GM23338 (cell line): ENCODE data around the gene TMPRSS13.

Experiments used
- CTCF ChIP-seq, 2 experiments: fragments of 200-600 bp in 1 of 2; sonication (generic) in 1 of 2; conservative IDR thresholded peaks; 2 replicates each; pipeline versions ENCODE4 v1.5.1 to v1.6.1; 2016 to 2017; ENCODE audit warnings: antibody characterized with exemption in 2 of 2, low read depth in 2 of 2, mild to moderate bottlenecking in 2 of 2, moderate library complexity in 1 of 2
- EZH2 ChIP-seq: fragments of 200-600 bp; sonication (generic); IDR thresholded peaks from one replicate; pipeline ENCODE4 v1.8.0; 2017; ENCODE audit warnings: antibody characterized with exemption, mild to moderate bottlenecking, low read depth; ENCODE audit not compliant: unreplicated experiment
- EZH2phosphoT487 ChIP-seq: fragments of 200-600 bp; sonication (generic); IDR thresholded peaks from one replicate; pipeline ENCODE4 v1.8.1; 2018; ENCODE audit warnings: antibody characterized with exemption; ENCODE audit not compliant: unreplicated experiment
- POLR2AphosphoS5 ChIP-seq: IDR thresholded peaks from 2 replicates; pipeline ENCODE4 v1.6.1; 2016; ENCODE audit warnings: antibody characterized with exemption, low read depth

GRCh38 chr11:117869604-117870003, 59.6 kb downstream of the TMPRSS13 start:
- no peak for TF ChIP-seq POLR2AphosphoS5
- TF ChIP-seq CTCF (conservative IDR thresholded peaks at IDR 0.05; ENCODE audit: low read depth in 2 of 2) = no peak
- no peak for TF ChIP-seq EZH2
- no peak for TF ChIP-seq EZH2phosphoT487
